SK-N-SH (cell line): ENCODE measurements around the gene PITX1. TPM values are rescaled to one million over a fixed set of nuclear protein-coding genes. Genes with fewer than 3 reads are reported as not detected.

Experiments
- CTCF ChIA-PET: fragments of 300-600, 350-600 bp; formaldehyde crosslinking; extraction: SDS; loops from one replicate; lab custom pipeline; 2021; lab: Yijun Ruan, JAX
- POLR2A ChIA-PET: fragments of 350-600 bp; sonication (Branson Sonifier 250); formaldehyde crosslinking; extraction: SDS; loops from one replicate; lab custom pipeline; 2020; ENCODE audit warnings: antibody characterized with exemption, inconsistent platforms; lab: Yijun Ruan, JAX
- DNase-seq: peaks from one replicate; pipeline ENCODE4 v3.0.0; 2012
- H2AFZ ChIP-seq: fragments of 200-600 bp; sonication (generic); 2 replicates; pipeline ENCODE4 v1.8.1; 2016; ENCODE audit warnings: antibody characterized with exemption, mild to moderate bottlenecking, low read depth
- H3F3A ChIP-seq: fragments of 200-600 bp; sonication (generic); replicated peaks from 2 replicates; pipeline ENCODE3; 2016; ENCODE audit warnings: antibody characterized with exemption, mild to moderate bottlenecking; ENCODE audit not compliant: insufficient read depth
- H3K27ac ChIP-seq, 2 experiments: fragments of 200-500 bp in 1 of 2; fragments of 200-600 bp in 1 of 2; sonication (Bioruptor generic) in 1 of 2; sonication (generic), shearing (Covaris generic) in 1 of 2; 2 replicates each; pipeline versions ENCODE4 v1.5.1 to v1.6.1; 2014 to 2016; ENCODE audit warnings: low read depth in 2 of 2, inconsistent platforms in 1 of 2, low read length in 1 of 2, mild to moderate bottlenecking in 1 of 2, mixed read lengths in 1 of 2
- H3K27me3 ChIP-seq: fragments of 200-600 bp; sonication (generic), shearing (Covaris generic); 2 replicates; pipeline ENCODE4 v1.6.1; 2016; ENCODE audit warnings: mixed run types; ENCODE audit not compliant: insufficient read depth
- H3K36me3 ChIP-seq, 2 experiments: fragments of 200-500 bp in 1 of 2; fragments of 200-600 bp in 1 of 2; sonication (Bioruptor generic) in 1 of 2; sonication (generic) in 1 of 2; replicated peaks in 1 of 2; 2 replicates each; pipeline versions ENCODE3 to v1.5.1; 2014 to 2016; ENCODE audit warnings: low read length in 1 of 2, mild to moderate bottlenecking in 1 of 2; ENCODE audit not compliant: insufficient read depth in 2 of 2, control insufficient read depth in 1 of 2
- H3K4me1 ChIP-seq, 2 experiments: fragments of 200-500 bp in 1 of 2; fragments of 200-600 bp in 1 of 2; sonication (Bioruptor generic) in 1 of 2; sonication (generic), shearing (Covaris generic) in 1 of 2; 2 replicates each; pipeline versions ENCODE4 v1.5.1 to v1.6.1; 2014 to 2016; ENCODE audit warnings: low read depth in 1 of 2, low read length in 1 of 2, mixed run types in 1 of 2; ENCODE audit not compliant: insufficient read depth in 2 of 2, control insufficient read depth in 1 of 2
- H3K4me2 ChIP-seq: fragments of 200-600 bp; sonication (generic), shearing (Covaris generic); 2 replicates; pipeline ENCODE4 v1.6.1; 2017; ENCODE audit warnings: mixed run types
- H3K4me3 ChIP-seq, 2 experiments: fragments of 200-500 bp in 1 of 2; fragments of 200-600 bp in 1 of 2; sonication (Bioruptor generic) in 1 of 2; sonication (generic), shearing (Covaris generic) in 1 of 2; 2 replicates each; pipeline versions ENCODE4 v1.5.1 to v1.8.1; 2014 to 2016; ENCODE audit warnings: low read depth in 2 of 2, inconsistent platforms in 1 of 2, low read length in 1 of 2, mild to moderate bottlenecking in 1 of 2, mixed read lengths in 1 of 2, moderate library complexity in 1 of 2
- H3K79me2 ChIP-seq: fragments of 200-600 bp; sonication (generic); 2 replicates; pipeline ENCODE4 v1.8.1; 2017; ENCODE audit warnings: mild to moderate bottlenecking; ENCODE audit not compliant: insufficient read depth
- H3K9ac ChIP-seq: fragments of 200-600 bp; sonication (generic); 2 replicates; pipeline ENCODE4 v1.6.1; 2017; ENCODE audit warnings: mixed run types
- H3K9me2 ChIP-seq: fragments of 200-600 bp; sonication (generic); 2 replicates; pipeline ENCODE4 v1.6.1; 2017; ENCODE audit warnings: mixed run types
- H3K9me3 ChIP-seq: fragments of 200-600 bp; sonication (generic); 2 replicates; pipeline ENCODE4 v1.6.1; 2017; ENCODE audit warnings: mixed run types, mild to moderate bottlenecking, moderate library complexity
- H4K20me1 ChIP-seq: fragments of 200-600 bp; sonication (generic); 2 replicates; pipeline ENCODE4 v1.6.1; 2017; ENCODE audit warnings: mild to moderate bottlenecking, mixed run types; ENCODE audit not compliant: insufficient read depth
- EZH2phosphoT487 ChIP-seq: fragments of 200-600 bp; sonication (generic); IDR thresholded peaks from 2 replicates; pipeline ENCODE4 v1.6.1; 2017; ENCODE audit warnings: low read depth, mixed run types, mild to moderate bottlenecking, antibody characterized with exemption, moderate library complexity, borderline replicate concordance
- FOXM1 ChIP-seq: IDR thresholded peaks from 2 replicates; pipeline ENCODE4 v1.4.0; 2012; ENCODE audit warnings: low read depth, mild to moderate bottlenecking
- GABPA ChIP-seq: IDR thresholded peaks from 2 replicates; pipeline ENCODE4 v1.4.0; 2012; ENCODE audit warnings: low read depth, mild to moderate bottlenecking
- JUND ChIP-seq: IDR thresholded peaks from 2 replicates; pipeline ENCODE4 v1.4.0; 2012
- MEF2A ChIP-seq: IDR thresholded peaks from 2 replicates; pipeline ENCODE4 v1.4.0; 2012; ENCODE audit warnings: low read depth, borderline replicate concordance
- NFIC ChIP-seq: IDR thresholded peaks from 2 replicates; pipeline ENCODE4 v1.4.0; 2012; ENCODE audit warnings: borderline replicate concordance
- PBX3 ChIP-seq: IDR thresholded peaks from 2 replicates; pipeline ENCODE4; 2012
- POLR2AphosphoS5 ChIP-seq: IDR thresholded peaks from 2 replicates; pipeline ENCODE4 v1.6.1; 2012; ENCODE audit warnings: low read depth, low read length
- RAD21 ChIP-seq: IDR thresholded peaks from 2 replicates; pipeline ENCODE4 v1.6.1; 2012; ENCODE audit warnings: mild to moderate bottlenecking, low read length
- RCOR1 ChIP-seq: fragments of 150-350 bp; IDR thresholded peaks from 2 replicates; pipeline ENCODE4 v1.6.1; 2017; ENCODE audit warnings: antibody characterized with exemption, low read length
- REST ChIP-seq: IDR thresholded peaks from 2 replicates; pipeline ENCODE4 v1.6.1; 2012; ENCODE audit warnings: mild to moderate bottlenecking, low read depth, low read length, moderate library complexity
- RXRA ChIP-seq: IDR thresholded peaks from 2 replicates; pipeline ENCODE4 v1.4.0; 2012; ENCODE audit warnings: low read depth, mild to moderate bottlenecking, borderline replicate concordance
- SIN3A ChIP-seq: IDR thresholded peaks from 2 replicates; pipeline ENCODE4 v1.6.1; 2012; ENCODE audit warnings: low read depth, mild to moderate bottlenecking, low read length, moderate library complexity, borderline replicate concordance
- TAF1 ChIP-seq: IDR thresholded peaks from 2 replicates; pipeline ENCODE4 v1.6.1; 2012; ENCODE audit warnings: low read depth, mild to moderate bottlenecking, low read length, moderate library complexity, borderline replicate concordance
- YY1 ChIP-seq: IDR thresholded peaks from 2 replicates; pipeline ENCODE4 v1.4.0; 2012; ENCODE audit warnings: low read depth, mild to moderate bottlenecking
- WGBS: methylation state at CpG from one replicate; pipeline ENCODE4 v1.1.6; 2017; ENCODE audit warnings: low lambda C conversion rate; 5-methylcytosine and 5-hydroxymethylcytosine counted together
- polyA plus RNA-seq, 3 experiments: library from polyadenylated mRNA; depleted of rRNA; stranded (reverse); fragments of >200 nt; gene quantifications; 2 replicates each; pipeline ENCODE4 v1.2.3, GENCODE V29; 2012
- TF ChIP-seq, protein P1 (sequence below): IDR thresholded peaks from 2 replicates; pipeline ENCODE4 v1.4.0; 2012; ENCODE audit warnings: low read depth, borderline replicate concordance

PITX1 gene
- polyA plus RNA-seq, 1 of the 3 experiments (the other 2 are of a cell fraction) = not detected

DNA sequence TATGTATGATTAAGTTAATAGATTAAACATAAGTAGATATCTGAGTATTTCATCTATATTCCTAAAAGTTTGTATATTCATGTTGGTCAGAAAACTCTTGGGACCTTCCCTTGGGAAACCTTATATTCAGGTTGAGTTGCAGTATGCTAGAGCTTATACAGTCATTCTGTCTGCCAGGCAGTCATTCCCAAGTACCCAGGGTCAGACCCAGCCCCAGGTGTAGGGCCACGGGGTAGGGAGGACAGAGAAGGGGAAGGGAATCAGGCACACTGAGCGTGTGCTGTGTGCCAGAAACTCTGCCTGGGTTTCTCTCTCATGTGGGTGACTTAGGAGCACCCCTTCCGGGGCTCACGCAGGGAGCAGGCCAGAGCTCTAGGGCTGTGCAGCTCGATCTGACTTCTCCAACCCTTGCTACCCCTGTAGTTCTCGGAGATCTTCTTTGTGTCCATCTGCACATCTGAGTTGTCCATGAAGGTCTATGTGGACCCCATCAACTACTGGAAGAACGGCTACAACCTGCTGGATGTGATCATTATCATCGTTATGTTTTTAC, 38.1 kb downstream of the PITX1 start:
- Histone ChIP-seq H2AFZ (no peak overlapping the region), H3K79me2 (no peaks in the 10 kb centered on the region), H3K9ac (no peak overlapping the region), H3K4me1 (no peaks in the 10 kb centered on the region), H3K9me3 (no peaks in the 10 kb centered on the region), H3K4me3 (no peak overlapping the region), H3K9me2 (no peaks in the 10 kb centered on the region), H3K36me3 (no peaks in the 10 kb centered on the region), H3F3A (no peaks in the 10 kb centered on the region), H3K27me3 (no peaks in the 10 kb centered on the region), H3K27ac (no peak overlapping the region), H3K4me2 (no peak overlapping the region), H4K20me1 (no peaks in the 10 kb centered on the region)
- ChIA-PET CTCF (interaction anchor here (1.5 kb wide), 1 partner anchor 195 kb away, joined by 4 read pairs; no protein-coding TSS in a partner anchor), POLR2A (no interaction called here)
- peak; percentile 4 for DNase-seq
- WGBS = 66% methylated on average over 8 of the region's 8 CpGs
- TF ChIP-seq JUND = no peak
- TF ChIP-seq YY1 = no peak
- TF ChIP-seq PBX3 = no peak
- no peak for TF ChIP-seq MEF2A

DNA sequence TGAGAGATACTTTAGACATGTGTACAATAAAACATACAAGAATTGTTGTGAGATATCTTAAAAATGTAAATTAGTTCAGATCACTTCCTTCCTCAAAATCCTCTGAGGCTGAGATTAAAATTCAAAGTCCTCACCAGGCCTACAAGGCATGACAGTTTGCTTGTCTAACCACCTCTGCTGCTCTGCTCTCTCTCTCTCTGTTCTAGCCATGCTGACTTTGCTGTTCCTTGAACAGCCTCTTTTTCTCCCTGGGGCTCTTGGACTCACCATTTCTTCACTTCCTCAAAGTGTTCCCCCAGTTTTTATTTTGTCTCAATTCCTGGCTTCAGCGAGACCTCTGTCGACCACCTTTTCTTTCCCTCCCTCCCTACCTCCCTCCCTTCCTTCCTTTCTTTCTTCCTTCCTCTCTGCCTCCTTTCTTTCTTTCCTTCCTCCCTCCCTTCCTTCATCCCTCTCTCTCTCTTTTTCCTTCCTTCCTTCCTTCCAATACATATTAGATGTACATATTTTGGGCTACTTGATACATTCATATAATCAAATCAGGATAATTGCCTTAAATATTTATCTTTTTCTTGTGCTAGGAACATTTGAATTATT, 39.4 kb downstream of the PITX1 start:
- no peaks in the 10 kb centered on the region for H3F3A ChIP-seq
- H3K4me1 ChIP-seq = no peaks in the 10 kb centered on the region
- WGBS = 79% methylated on average over 2 of the region's 2 CpGs
- H3K9me3 ChIP-seq = no peaks in the 10 kb centered on the region
- no peaks in the 10 kb centered on the region for H4K20me1 ChIP-seq
- CTCF ChIA-PET = no interaction called here
- POLR2A ChIA-PET = no interaction called here
- H3K4me3 ChIP-seq = no peak overlapping the region
- no peak overlapping the region for H2AFZ ChIP-seq
- TF ChIP-seq YY1 (no peak), RAD21 (no peak), TAF1 (no peak)
- TF ChIP-seq, all 33 proteins: peak for 0
- Histone ChIP-seq H3K9ac (no peak overlapping the region), H3K9me2 (no peaks in the 10 kb centered on the region), H3K36me3 (no peaks in the 10 kb centered on the region), H3K27ac (no peak overlapping the region), H3K79me2 (no peaks in the 10 kb centered on the region), H3K4me2 (no peak overlapping the region), H3K27me3 (no peaks in the 10 kb centered on the region)
- peak; percentile 3 for DNase-seq

GRCh38 chr5:134993161-134993560, 40.9 kb downstream of the PITX1 start:
- H3K4me3 ChIP-seq = no peak overlapping the region
- no peaks in the 10 kb centered on the region for H3K9me2 ChIP-seq
- H3F3A ChIP-seq = no peaks in the 10 kb centered on the region
- no peaks in the 10 kb centered on the region for H3K27me3 ChIP-seq
- H3K4me2 ChIP-seq = no peak overlapping the region
- CTCF ChIA-PET = no interaction called here
- H3K27ac ChIP-seq = no peak overlapping the region
- H3K9ac ChIP-seq = no peak overlapping the region
- no peak for DNase-seq
- H3K79me2 ChIP-seq = no peaks in the 10 kb centered on the region
- H3K4me1 ChIP-seq = no peaks in the 10 kb centered on the region
- no peaks in the 10 kb centered on the region for H4K20me1 ChIP-seq
- H3K36me3 ChIP-seq = no peaks in the 10 kb centered on the region
- POLR2A ChIA-PET = no interaction called here
- WGBS = 86% methylated on average over 2 of the region's 2 CpGs
- H3K9me3 ChIP-seq = no peaks in the 10 kb centered on the region
- no peak overlapping the region for H2AFZ ChIP-seq
- TF ChIP-seq RCOR1 (no peak), FOXM1 (no peak), GABPA (no peak), EZH2phosphoT487 (no peak), POLR2AphosphoS5 (no peak), RXRA (no peak), NFIC (no peak), SIN3A (no peak), MEF2A (no peak), JUND (no peak), REST (no peak)
- TF ChIP-seq, protein P1, sequence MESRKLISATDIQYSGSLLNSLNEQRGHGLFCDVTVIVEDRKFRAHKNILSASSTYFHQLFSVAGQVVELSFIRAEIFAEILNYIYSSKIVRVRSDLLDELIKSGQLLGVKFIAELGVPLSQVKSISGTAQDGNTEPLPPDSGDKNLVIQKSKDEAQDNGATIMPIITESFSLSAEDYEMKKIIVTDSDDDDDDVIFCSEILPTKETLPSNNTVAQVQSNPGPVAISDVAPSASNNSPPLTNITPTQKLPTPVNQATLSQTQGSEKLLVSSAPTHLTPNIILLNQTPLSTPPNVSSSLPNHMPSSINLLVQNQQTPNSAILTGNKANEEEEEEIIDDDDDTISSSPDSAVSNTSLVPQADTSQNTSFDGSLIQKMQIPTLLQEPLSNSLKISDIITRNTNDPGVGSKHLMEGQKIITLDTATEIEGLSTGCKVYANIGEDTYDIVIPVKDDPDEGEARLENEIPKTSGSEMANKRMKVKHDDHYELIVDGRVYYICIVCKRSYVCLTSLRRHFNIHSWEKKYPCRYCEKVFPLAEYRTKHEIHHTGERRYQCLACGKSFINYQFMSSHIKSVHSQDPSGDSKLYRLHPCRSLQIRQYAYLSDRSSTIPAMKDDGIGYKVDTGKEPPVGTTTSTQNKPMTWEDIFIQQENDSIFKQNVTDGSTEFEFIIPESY = no peak
